ENCODE results near the gene FBXO47.

FBXO47 gene

DNA sequence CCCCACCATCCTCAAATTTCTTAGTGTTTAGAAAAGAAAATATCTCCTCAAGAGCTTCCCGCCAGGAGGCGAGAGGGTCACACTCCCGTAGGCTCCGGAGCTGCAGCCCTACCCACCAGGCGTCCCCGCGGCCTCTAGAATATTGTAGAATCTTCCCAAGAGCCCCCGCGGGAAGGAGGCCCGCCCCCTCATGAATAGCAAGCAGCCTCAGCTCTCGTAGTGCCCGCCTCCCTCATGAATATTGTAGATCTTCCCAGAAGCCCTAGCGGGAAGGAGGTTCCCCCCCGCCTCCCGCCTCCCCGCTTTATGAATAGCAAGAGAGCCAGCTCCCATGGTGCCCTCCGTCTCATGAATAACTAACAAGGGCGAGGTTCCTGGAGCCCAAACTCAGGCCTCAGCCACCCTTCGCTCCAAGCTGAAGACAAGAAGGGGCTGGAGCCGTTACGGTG is at the start of gene FBXO47:
Gene FBXO47 (minus strand): TSS at position 114 of the 449 bp plus-strand sequence. CDS start 4,378 bp downstream, outside the sequence.
- DNase-seq = peak; percentile 81

- DNase-seq = no peak
Measured at GRCh38 chr17:39016193-39017153, 49.3 kb upstream of the FBXO47 start.

- DNase-seq = no peak
Measured at GRCh38 chr17:39015546-39015935, 48.3 kb upstream of the FBXO47 start.

DNA sequence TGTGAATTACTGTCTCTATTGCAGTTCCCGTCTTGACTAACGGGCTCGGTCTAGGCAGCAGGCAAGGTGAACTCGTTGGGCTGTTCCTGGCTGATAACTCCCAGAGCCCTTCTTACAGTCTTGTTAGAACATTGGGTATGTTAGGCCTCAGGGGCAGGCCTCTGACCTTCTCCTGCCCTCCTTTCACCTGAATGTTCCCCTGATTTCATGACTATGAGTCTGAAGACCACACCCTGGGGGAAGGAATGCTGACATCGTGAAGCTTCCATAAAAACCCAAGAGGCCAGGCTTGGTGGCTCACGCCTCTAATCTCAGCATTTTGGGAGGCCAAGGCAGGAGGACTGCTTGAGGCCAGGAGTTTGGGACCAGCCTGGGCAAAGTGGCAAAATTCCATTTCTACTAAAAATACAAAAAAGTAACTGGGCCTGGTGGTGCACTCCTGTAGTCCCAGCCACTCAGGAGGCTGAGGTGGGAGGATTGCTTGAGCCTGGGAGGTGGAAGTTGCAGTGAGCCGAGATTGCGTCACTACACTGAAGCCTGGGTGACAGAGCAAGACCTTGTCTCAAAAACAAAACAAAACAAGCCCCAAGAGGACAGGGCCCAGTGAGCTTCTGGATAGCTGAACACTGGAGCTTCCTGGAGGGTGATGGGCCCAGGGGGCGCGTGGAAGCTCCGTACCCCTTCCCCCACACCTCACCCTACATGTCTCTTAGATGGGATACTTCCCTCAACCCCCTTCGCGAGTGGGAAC is 47.8 kb upstream of the FBXO47 start:
- DNase-seq = no peak

- DNase-seq = no peak
Measured at GRCh38 chr17:39014044-39014794, 47.0 kb upstream of the FBXO47 start.

DNA sequence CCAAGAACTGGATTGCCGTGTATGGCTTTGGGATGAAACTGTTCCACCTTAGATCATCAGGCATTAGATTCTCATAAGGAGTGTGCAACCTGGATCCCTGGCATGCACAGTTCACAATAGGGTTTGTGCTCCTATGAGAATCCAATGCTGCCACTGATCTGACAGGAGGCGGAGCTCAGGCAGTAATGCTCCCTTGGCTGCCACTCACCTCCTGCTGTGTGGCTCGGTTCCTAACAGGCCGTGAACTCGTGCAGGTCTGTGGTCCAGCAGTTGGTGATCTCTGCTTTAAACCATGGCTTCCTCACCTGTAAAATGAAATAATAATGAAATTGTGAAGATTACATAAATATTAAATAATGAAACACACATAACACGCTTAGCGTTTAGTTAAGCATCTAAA is 45.5 kb upstream of the FBXO47 start:
- DNase-seq = no peak

- DNase-seq = no peak
Measured at GRCh38 chr17:39011907-39012468, 44.8 kb upstream of the FBXO47 start.

DNA sequence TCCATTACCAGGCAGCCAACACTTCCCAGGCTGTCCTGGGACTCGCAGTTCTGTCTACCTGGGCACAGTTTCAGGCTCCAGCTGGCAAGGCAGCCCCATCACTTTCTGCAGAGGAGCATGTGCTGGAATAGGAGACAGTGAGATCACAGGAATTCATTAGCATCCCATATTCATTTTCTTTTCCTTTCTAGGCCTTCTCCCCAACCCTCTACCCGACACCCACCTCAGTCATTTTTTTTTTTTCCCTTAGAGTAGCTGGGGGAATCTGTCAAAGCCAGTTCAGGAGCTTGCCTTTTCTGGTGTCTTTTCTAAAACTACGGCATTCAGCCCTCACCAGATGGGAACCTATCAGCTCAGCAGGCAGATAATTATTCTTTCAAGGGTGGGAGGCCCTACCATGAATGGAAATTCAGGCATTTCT is 42.4 kb upstream of the FBXO47 start:
- DNase-seq = no peak

GRCh38 chr17:39008633-39009032 is 41.4 kb upstream of the FBXO47 start:
- DNase-seq = no peak

GRCh38 chr17:39002991-39003715 is 36.0 kb upstream of the FBXO47 start:
- no peak for DNase-seq

- no peak for DNase-seq
Measured at GRCh38 chr17:39001703-39002637, 34.8 kb upstream of the FBXO47 start.

GRCh38 chr17:39000021-39000601 is 32.9 kb upstream of the FBXO47 start:
- no peak for DNase-seq

- DNase-seq = no peak
Measured at GRCh38 chr17:38996660-38997337, 29.6 kb upstream of the FBXO47 start.

GRCh38 chr17:38994026-38994425 is 26.8 kb upstream of the FBXO47 start:
- no peak for DNase-seq

GRCh38 chr17:38984666-38985065 is 17.5 kb upstream of the FBXO47 start:
- no peak for DNase-seq

GRCh38 chr17:38982858-38983746 is 15.9 kb upstream of the FBXO47 start:
- peak; percentile 61 for DNase-seq

- DNase-seq = no peak
Measured at GRCh38 chr17:38981636-38982035, 14.4 kb upstream of the FBXO47 start.

DNA sequence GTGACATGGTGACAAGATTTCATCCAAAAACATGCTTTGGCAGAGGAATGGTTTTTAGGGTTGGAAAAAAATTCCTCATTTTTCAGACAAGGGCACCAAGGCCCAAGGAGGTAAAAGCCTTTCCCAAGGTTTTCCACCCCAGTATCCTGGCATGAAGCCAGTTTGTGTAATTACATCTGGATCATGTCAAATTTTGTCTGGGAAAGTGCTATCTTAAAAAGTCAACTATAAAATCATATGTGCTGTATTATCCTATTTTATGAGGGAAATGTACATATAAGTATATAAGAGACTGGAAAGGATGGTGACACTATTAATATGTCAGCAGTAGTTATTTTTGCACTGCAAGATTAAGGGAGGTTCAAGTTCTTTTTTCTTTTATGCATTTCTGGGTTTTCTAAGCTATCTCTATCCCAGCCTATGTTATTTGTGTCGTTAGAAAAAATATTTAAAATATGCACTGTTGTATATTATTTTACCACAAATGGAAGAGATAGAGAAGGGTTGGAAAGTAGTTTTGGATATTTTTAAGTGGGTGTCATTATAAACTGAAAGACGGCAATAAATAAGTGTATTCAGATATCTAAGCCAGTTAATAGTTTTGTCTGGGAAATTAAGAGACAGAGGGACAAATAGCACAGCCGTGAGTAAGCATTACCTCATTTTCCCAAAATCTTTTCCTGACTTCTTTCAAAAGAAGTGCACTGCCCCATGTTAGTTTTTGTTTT is 13.5 kb upstream of the FBXO47 start:
- DNase-seq = no peak

All from activated CD4-positive, alpha-beta T cell treated with anti-CD3 and anti-CD28 coated beads, Interleukin-2, amount 50 U/mL, for 16 hours (primary cell).